Choroid plexus epithelial cell (primary cell): ENCODE measurements around the gene KRTAP9-8.
"Not testable (repeated sequence)": the region's sequence is repeated elsewhere in the genome, so short reads cannot be mapped to it uniquely, and the experiment has no call there.

Experiments
- DNase-seq: peaks from one replicate; pipeline ENCODE4 v3.0.0-alpha.2; 2010; ENCODE audit warnings: low read depth
- H3K4me3 ChIP-seq: 2 replicates; pipeline ENCODE4 v1.5.1; 2011; ENCODE audit warnings: low read depth, mild to moderate bottlenecking, control low read depth, low read length, moderate library complexity
- TF ChIP-seq, protein P1 (sequence below): conservative IDR thresholded peaks from 2 replicates; pipeline ENCODE4 v1.5.1; 2011; ENCODE audit warnings: low read depth, mild to moderate bottlenecking, control low read depth, inconsistent platforms, low read length, moderate library complexity

Gene KRTAP9-8

DNA sequence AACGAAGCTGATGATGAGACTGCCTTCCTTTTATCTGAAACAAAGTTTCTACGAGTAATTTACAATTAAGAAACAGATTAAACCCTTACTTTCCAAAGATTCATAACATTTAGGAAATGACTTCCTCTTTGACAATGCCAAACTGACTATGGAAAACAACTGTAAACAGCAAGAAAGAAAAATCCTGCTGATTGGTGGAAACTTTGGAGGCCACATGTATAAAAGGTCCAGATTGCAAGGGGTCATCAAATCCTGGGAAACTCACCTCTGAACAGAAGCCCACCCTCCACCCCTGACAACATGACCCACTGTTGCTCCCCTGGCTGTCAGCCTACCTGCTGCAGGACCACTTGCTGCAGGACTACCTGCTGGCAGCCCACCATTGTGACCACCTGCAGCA lies 27.3 kb downstream of the KRTAP9-8 start, which contains the start of gene KRTAP9-6:
Gene KRTAP9-6 (plus strand): TSS at position 301 of the 400 bp plus-strand sequence. CDS start 0 bp downstream, at position 301.
- no peak within 1 kb of the TSS for H3K4me3 ChIP-seq
- TF ChIP-seq, protein P1, sequence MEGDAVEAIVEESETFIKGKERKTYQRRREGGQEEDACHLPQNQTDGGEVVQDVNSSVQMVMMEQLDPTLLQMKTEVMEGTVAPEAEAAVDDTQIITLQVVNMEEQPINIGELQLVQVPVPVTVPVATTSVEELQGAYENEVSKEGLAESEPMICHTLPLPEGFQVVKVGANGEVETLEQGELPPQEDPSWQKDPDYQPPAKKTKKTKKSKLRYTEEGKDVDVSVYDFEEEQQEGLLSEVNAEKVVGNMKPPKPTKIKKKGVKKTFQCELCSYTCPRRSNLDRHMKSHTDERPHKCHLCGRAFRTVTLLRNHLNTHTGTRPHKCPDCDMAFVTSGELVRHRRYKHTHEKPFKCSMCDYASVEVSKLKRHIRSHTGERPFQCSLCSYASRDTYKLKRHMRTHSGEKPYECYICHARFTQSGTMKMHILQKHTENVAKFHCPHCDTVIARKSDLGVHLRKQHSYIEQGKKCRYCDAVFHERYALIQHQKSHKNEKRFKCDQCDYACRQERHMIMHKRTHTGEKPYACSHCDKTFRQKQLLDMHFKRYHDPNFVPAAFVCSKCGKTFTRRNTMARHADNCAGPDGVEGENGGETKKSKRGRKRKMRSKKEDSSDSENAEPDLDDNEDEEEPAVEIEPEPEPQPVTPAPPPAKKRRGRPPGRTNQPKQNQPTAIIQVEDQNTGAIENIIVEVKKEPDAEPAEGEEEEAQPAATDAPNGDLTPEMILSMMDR = no peak
- DNase-seq = no peak

DNA sequence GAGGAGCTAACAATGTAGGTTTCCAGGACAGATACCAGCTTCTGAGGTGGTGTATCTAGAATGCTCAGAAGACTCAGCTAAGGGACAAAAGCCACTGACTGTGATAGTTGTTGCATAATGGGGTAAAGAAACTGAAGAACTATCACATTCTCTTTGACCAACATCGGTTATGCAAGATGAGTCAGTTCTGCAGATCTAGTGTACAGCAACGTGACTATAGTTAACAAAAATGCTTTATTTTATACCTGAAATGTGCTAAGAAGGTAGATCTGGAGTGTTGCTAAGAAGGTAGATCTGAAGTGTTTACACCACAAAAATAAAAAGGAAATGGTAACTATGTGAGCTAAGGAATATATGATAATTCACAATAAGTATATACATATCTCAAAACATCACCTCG lies 29.9 kb downstream of the KRTAP9-8 start:
- DNase-seq = no peak
- no peak overlapping the region for H3K4me3 ChIP-seq
- TF ChIP-seq, protein P1 = no peak

DNA sequence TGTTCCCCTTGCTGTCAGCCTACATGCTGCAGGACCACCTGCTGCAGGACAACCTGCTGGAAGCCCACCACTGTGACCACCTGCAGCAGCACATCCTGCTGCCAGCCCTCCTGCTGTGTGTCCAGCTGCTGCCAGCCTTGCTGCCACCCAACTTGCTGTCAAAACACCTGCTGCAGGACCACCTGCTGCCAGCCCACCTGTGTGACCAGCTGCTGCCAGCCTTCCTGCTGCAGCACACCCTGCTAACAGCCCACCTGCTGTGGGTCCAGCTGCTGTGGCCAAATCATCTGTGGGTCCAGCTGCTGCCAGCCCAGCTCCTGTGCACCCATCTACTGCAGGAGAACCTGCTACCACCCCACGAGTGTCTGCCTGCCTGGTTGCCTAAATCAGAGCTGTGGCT lies 33.5 kb downstream of the KRTAP9-8 start:
- not testable (repeated sequence) for H3K4me3 ChIP-seq, DNase-seq

DNA sequence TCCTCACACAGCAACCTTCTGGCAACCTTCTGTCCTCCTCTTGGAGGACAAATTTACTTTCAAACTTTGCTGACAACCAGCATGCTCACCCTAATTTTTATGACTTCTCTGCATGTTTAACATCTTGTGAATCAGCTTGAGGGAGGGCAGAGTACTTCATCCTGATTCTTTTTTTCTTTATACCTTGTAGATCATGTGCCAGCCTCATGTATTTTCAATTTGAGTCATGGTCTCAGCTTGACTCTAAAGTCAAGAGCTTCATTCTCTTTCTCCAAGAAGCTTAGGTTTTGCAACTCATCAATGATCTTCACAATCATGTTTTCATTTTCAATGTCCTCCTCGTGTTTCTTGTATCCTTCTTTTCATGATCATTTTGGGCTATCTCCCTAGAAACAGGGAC lies 34.1 kb downstream of the KRTAP9-8 start:
- H3K4me3 ChIP-seq = no peak overlapping the region
- TF ChIP-seq, protein P1 = no peak
- DNase-seq = no peak

DNA sequence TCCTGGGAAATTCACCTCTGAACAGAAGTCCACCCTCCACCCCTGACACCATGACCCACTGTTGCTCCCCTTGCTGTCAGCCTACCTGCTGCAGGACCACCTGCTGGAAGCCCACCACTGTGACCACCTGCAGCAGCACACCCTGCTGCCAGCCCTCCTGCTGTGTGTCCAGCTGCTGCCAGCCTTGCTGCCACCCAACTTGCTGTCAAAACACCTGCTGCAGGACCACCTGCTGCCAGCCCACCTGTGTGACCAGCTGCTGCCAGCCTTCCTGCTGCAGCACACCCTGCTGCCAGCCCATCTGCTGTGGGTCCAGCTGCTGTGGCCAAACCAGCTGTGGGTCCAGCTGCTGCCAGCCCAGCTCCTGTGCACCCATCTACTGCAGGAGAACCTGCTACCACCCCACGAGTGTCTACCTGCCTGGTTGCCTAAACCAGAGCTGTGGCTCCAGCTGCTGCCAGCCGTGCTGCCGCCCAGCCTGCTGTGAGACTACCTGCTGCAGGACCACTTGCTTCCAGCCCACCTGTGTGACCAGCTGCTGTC lies 37.9 kb downstream of the KRTAP9-8 start, which contains the start of gene KRTAP9-7:
Gene KRTAP9-7 (plus strand): TSS at position 51 of the 543 bp plus-strand sequence. CDS start 0 bp downstream, at position 51.
- H3K4me3 ChIP-seq, DNase-seq: not testable (repeated sequence)

DNA sequence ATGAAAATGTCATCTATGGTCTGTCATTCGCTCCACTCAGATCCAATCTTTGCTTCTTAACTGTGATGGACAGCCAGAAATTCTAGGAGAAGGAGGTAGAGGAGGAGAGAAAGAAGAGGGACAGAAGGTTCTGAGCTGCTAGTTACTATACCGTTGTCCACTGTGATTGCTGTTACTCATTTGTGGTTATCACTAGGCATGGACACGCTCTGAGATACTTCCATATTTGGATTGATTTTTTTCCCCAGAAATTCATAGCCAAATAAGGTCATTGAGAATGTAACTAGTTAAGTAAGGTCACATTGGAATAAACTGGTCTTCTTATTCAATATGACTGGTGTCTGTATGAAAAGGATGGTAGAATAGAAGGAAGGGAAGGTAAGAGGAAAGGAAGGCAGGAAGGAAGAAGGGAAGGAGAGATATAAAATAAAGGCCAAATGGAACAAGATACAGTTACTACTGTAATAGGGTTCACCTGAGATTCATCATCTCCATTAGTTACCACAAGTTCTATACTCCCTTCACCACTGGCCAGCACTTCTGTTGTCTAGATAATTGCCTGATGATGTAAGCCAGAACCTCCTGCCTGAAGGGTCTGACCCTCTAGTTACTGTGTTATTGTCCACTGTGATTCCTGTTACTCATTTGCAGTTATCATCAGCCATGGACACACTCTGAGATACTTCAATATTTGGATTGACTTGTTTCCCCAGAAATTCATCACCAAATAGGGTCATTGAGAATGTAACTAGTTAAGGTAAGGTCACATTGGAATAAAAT lies 40.6 kb downstream of the KRTAP9-8 start:
- H3K4me3 ChIP-seq = no peak overlapping the region
- TF ChIP-seq, protein P1 = no peak
- no peak for DNase-seq

DNA sequence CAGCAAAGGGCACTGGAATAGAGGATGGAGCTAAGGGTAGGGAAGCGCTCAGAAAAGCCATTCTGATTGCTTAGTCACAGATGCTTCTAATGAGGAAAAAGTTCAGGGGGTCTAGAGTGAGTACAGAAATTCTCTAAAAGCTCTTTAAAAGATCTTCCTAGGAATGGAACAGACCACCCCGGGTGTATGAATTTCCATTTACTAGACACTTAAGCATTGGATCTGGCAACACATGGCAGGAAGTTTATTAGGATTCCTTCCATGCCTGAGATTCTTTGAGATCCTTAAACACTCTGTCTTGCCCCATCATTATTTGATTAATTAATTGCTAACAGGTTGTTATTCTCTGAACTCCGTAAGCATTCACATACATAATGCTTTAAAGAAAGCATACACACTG lies 46.2 kb downstream of the KRTAP9-8 start:
- no peak overlapping the region for H3K4me3 ChIP-seq
- TF ChIP-seq, protein P1 = no peak
- DNase-seq = peak; percentile 20

DNA sequence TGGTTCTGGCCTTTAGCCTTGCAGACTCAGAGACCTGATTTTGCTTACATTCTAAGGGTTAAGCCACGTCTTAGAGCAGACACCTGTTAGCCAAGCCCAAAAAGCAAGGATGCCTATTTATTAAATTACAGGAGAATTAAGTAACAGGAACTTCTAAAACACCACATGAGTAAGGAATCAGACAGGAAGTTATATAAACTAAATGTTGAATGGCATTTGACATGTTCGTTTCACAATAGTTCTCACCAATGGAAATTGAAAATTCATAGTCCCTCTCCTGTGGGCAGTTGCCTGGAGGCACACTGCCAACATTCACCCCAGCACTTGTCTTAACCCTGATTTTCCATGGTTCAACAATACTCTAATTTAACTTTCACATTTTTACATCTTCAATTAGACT lies 46.7 kb downstream of the KRTAP9-8 start:
- no peak for DNase-seq
- TF ChIP-seq, protein P1 = no peak
- H3K4me3 ChIP-seq = no peak overlapping the region
